PFSK-1 (cell line): Measurements from ENCODE around the gene CD300LD.

Experiments
- POLR2AphosphoS5 ChIP-seq: IDR thresholded peaks from 2 replicates; pipeline ENCODE4 v1.6.1; 2012; ENCODE audit warnings: low read depth, mild to moderate bottlenecking, control low read depth, low read length, moderate library complexity
- REST ChIP-seq, 2 experiments: IDR thresholded peaks; 2 replicates each; pipeline versions ENCODE4 v1.6.1 to v1.8.0; 2011 to 2012; ENCODE audit warnings: low read depth in 2 of 2, low read length in 2 of 2, control low read depth in 1 of 2, inconsistent platforms in 1 of 2, mild to moderate bottlenecking in 1 of 2, moderate library complexity in 1 of 2; ENCODE audit not compliant: insufficient read depth in 1 of 2
- SIN3A ChIP-seq: IDR thresholded peaks from 2 replicates; pipeline ENCODE4 v1.6.1; 2012; ENCODE audit warnings: mild to moderate bottlenecking, low read length, moderate library complexity, borderline replicate concordance; ENCODE audit not compliant: insufficient read depth

GRCh38 chr17:74601944-74602572 lies 10.0 kb upstream of the CD300LD start:
- TF ChIP-seq POLR2AphosphoS5 (no peak), REST (IDR thresholded peaks at IDR 0.05; ENCODE audit: insufficient read depth in 1 of 2, low read depth in 2 of 2, low read length in 2 of 2) (no peak), SIN3A (no peak)
